GM21786 (cell line): ENCODE data around the gene KCNT1.

ENCODE experiments used
- ATAC-seq: cut with Tn5 transposase; IDR thresholded peaks from one replicate; pipeline ENCODE4 v1.9.1; 2021; ENCODE audit not compliant: unreplicated experiment

The KCNT1 gene

GRCh38 chr9:135698767-135699166, 3.2 kb upstream of the KCNT1 start:
- no peak for ATAC-seq

GRCh38 chr9:135699440-135699839, 2.5 kb upstream of the KCNT1 start, which contains the start of gene SOHLH1:
Gene SOHLH1 (minus strand): TSS chr9:135699481. CDS start chr9:135699467, 14 bp downstream.
- no peak for ATAC-seq

GRCh38 chr9:135700525-135700924, 1.5 kb upstream of the KCNT1 start:
- no peak for ATAC-seq

- ATAC-seq, result no peak
These were observed 672 bp upstream of the KCNT1 start for GRCh38 chr9:135701067-135701958.

GRCh38 chr9:135703726-135704125, 1.7 kb downstream of the KCNT1 start:
- ATAC-seq, result no peak

- no peak for ATAC-seq
These were observed 2.5 kb downstream of the KCNT1 start for GRCh38 chr9:135704483-135704882.

DNA sequence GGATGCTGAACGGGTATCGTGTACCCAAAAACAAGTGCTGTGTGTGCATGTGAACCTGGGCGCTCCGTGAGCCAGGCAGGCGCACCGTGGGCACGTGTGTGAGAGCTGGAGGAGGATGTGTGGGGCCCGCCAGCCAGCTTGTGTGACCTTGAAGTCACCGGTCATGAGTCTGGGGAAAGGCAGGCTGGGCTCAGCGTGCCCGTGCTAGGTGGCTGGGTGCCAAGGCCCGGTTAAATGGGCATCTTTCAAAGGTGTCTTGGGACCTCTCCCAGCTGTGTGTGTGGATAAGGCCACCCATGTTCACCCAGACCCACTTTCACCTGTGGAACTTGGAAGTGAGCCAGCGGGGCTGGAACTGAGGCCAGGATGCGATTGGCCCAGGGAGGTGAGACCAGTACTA, 3.4 kb downstream of the KCNT1 start:
- no peak for ATAC-seq

DNA sequence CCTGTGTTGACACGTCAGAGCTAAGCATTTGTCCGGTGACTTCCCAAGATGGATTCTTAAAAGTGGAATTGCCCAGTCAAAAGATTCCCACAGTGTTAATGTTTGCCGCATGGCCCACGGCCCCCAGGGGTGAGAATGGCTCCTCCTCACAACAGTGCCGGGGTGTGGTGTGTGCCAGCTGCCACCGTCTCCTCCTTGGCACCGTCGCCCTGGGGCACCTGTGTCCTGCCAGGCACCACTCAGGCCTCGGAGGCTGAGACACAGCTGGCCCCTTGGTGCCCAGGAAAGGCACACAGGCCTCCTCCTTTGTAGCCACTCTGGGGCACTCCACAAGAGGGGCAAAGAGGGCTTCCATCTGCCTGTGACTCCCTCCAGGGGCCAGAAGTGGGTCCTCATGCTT, 4.3 kb downstream of the KCNT1 start:
- no peak for ATAC-seq

GRCh38 chr9:135707252-135708138, 5.5 kb downstream of the KCNT1 start:
- ATAC-seq, result no peak

GRCh38 chr9:135708164-135708563, 6.2 kb downstream of the KCNT1 start:
- ATAC-seq, result no peak

- no peak for ATAC-seq
These were observed 9.4 kb downstream of the KCNT1 start for GRCh38 chr9:135711391-135711790.

GRCh38 chr9:135711881-135712280, 9.9 kb downstream of the KCNT1 start:
- ATAC-seq, result no peak

DNA sequence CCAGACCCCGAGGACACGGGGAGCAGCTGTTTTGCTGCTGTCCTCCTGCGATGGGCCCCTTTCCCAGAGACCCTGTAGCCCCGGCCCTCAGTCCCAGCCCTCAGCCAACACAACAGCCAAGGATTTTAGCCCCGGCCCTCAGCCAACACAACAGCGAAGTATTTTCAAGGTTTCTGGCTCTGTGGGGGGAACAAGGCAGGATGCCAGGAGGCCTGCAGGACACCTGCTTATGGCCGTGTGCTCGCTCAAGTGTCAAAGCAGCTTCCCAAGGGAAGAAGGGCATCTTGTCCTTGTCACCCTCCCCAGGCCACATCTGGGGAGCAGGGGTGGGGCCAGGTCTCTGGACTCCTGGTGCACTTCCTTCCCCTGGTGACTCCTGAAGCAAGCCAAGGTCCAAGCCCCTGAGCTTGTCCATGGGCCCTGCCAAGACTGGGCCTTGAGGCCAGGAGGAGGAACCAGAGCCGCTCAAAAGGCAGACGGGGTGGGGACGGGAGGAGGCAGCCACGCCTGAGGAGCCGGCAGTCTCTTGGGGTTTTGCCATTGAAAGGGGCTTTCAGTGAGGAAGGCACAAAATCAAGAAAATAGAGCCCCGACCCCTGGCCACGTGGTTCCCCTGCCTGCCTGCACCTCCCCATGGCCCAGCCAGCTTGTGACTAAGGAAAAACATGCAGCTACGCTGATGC, 10.8 kb downstream of the KCNT1 start:
- ATAC-seq, result no peak

DNA sequence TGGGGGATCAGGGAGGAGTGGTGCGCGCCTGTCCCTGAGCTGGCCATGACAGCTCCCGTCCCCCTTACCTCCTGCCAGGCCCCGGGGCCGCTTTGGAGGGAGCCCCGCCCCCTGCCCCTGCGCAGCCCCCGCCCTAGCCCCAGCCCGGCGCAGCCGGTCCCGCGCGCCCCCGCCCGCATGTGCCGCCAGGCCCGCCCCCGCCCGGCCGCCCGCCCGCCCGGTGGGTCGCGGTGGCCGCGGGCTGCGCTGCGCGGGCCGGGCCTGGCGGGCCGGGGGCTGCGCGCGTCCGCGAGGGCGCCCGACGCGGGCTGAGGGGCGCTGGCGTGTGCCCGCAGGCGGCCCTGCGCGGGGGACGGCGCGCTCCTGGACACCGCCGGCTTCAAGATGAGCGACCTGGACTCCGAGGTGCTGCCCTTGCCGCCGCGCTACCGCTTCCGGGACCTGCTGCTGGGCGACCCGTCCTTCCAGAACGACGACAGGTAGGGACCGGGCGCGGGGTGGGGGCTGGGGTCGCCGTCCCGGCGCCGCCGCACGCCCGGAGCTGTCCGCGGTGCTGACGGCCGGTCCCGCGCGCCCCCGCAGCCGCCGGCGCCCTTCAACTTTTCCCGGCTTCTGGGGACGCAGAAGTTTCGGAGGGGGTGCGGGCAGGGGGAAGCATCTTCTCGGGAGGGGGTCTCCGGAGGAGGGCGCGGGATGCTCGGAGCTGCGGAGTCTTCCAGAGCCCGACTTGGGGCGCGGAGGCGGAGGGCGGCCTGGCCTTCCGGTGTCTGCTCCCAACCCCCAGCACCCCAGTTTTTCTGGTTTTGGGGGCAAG, 12.5 kb downstream of the KCNT1 start:
- no peak for ATAC-seq

- no peak for ATAC-seq
These were observed 13.1 kb downstream of the KCNT1 start for GRCh38 chr9:135715056-135715595.

DNA sequence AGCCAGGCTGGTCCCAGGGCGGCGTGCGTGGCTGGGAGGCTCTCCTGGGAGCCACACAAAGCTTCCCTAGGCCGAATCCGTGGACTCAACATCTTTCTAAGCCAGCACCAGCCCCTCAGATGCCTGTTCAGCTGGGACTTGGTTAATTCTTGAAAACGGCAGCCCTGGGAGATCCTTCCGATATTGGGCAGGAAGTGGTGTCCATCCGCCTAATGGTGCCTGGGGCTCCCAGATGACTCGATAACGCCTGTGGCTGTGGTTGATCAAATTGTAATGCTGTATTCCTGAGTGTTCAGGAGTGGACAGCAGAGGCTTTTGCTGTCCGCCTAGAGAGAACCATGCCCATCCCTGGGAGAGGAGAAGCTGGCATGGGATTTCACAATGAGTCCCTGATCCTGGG, 14.1 kb downstream of the KCNT1 start:
- ATAC-seq, result no peak

GRCh38 chr9:135717410-135717809, 15.4 kb downstream of the KCNT1 start:
- no peak for ATAC-seq

GRCh38 chr9:135718616-135719015, 16.6 kb downstream of the KCNT1 start:
- no peak for ATAC-seq

- ATAC-seq, result no peak
These were observed 17.5 kb downstream of the KCNT1 start for GRCh38 chr9:135719472-135719871.

DNA sequence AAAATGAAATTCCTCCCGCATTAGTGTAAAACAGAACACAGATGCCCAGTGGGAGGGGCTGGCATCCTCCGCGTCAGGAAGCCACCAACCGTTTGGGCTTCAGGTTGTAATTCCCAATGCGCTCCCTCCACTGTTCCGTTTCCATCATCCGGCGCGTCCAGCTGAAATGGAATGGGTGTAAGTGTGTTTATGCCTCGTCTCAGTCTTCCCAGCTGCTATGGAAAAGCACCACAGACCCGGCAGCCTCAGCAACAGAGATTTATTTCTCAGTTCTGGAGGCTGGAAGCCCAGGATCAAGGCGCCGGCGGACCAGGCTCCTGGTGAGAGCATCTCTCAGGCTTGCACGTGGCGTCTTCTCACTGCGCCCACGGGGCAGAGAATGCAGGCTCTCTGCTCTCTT, 20.4 kb downstream of the KCNT1 start:
- ATAC-seq, result no peak
